Fibroblast of mammary gland (primary cell): ENCODE measurements around the gene TRMT61A.

Source experiments
- DNase-seq: peaks from one replicate; pipeline ENCODE4 v3.0.0-alpha.2; 2010; ENCODE audit warnings: low read depth
- H3K4me3 ChIP-seq: 2 replicates; pipeline ENCODE4 v1.5.1; 2011; ENCODE audit warnings: low read depth, mild to moderate bottlenecking, low read length, moderate library complexity; ENCODE audit not compliant: control insufficient read depth
- CTCF ChIP-seq: conservative IDR thresholded peaks from 2 replicates; pipeline ENCODE4 v1.5.1; 2011; ENCODE audit warnings: low read depth, low read length, inconsistent platforms; ENCODE audit not compliant: control insufficient read depth, insufficient read depth

TRMT61A gene

GRCh38 chr14:103546652-103547454, 17.9 kb downstream of the TRMT61A start:
- TF ChIP-seq CTCF: peak; percentile 72
- no peak overlapping the region for H3K4me3 ChIP-seq
- peak; percentile 49 for DNase-seq

GRCh38 chr14:103547455-103547940, 18.5 kb downstream of the TRMT61A start:
- H3K4me3 ChIP-seq: no peak overlapping the region
- TF ChIP-seq CTCF: no peak
- no peak for DNase-seq

GRCh38 chr14:103547941-103548462, 19.0 kb downstream of the TRMT61A start:
- no peak for TF ChIP-seq CTCF
- no peak overlapping the region for H3K4me3 ChIP-seq
- DNase-seq: no peak

GRCh38 chr14:103548463-103549351, 19.7 kb downstream of the TRMT61A start:
- no peak for TF ChIP-seq CTCF
- H3K4me3 ChIP-seq: no peak overlapping the region
- no peak for DNase-seq

- DNase-seq: no peak
- no peak for TF ChIP-seq CTCF
- no peak overlapping the region for H3K4me3 ChIP-seq
These were observed 20.6 kb downstream of the TRMT61A start for GRCh38 chr14:103549361-103550311.
